ENCODE results near the gene LRRC59. TPM values are rescaled to one million over a fixed set of nuclear protein-coding genes. Genes with fewer than 3 reads are reported as not detected.

LRRC59 gene
- total and polyA plus RNA-seq, 2 of the 13 experiments (the other 11 are each of a cell fraction or from before 2014, with no cell fraction given), result 87.3 to 222 TPM

DNA sequence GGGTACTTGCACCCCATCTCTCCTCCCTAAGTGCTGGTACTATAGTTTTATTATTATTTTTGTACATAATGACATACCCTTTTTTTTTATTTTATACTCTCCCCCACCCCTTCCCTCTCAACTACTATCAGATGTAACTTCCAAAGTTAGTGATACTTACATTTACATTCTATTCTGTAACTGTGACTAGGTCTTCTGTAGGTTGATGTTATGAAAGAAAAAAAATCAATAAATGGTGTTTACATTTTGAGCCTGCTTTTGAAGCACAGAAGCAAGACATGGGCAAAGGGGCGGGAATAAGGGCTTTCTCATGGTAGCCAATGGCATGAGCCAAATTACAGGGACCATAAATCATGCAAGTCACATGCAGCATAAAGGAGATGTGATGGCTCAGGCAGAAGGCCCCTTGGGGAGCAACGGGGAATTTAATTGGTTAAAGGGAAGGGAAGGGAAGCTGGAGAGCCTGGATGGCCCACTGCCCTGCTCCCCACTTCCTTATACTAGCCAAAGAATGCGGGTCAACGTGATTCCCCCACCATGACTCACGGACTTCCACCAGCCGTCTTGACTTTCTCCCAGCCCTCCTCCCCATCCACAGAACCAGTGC, 26.3 kb upstream of the LRRC59 start (continued):
- TF ChIP-seq, protein P1, sequence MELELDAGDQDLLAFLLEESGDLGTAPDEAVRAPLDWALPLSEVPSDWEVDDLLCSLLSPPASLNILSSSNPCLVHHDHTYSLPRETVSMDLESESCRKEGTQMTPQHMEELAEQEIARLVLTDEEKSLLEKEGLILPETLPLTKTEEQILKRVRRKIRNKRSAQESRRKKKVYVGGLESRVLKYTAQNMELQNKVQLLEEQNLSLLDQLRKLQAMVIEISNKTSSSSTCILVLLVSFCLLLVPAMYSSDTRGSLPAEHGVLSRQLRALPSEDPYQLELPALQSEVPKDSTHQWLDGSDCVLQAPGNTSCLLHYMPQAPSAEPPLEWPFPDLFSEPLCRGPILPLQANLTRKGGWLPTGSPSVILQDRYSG (CRISPR knock-in tag; IDR thresholded peaks at IDR 0.05), result no peak
- TF ChIP-seq, protein P2, sequence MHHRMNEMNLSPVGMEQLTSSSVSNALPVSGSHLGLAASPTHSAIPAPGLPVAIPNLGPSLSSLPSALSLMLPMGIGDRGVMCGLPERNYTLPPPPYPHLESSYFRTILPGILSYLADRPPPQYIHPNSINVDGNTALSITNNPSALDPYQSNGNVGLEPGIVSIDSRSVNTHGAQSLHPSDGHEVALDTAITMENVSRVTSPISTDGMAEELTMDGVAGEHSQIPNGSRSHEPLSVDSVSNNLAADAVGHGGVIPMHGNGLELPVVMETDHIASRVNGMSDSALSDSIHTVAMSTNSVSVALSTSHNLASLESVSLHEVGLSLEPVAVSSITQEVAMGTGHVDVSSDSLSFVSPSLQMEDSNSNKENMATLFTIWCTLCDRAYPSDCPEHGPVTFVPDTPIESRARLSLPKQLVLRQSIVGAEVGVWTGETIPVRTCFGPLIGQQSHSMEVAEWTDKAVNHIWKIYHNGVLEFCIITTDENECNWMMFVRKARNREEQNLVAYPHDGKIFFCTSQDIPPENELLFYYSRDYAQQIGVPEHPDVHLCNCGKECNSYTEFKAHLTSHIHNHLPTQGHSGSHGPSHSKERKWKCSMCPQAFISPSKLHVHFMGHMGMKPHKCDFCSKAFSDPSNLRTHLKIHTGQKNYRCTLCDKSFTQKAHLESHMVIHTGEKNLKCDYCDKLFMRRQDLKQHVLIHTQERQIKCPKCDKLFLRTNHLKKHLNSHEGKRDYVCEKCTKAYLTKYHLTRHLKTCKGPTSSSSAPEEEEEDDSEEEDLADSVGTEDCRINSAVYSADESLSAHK (CRISPR knock-in tag; IDR thresholded peaks at IDR 0.05; ENCODE audit: borderline replicate concordance), result no peak
- 0 out of 2 replicates have a peak, but pooled peaks have one; percentile 31 for TF ChIP-seq KDM5B (CRISPR knock-in tag; IDR thresholded peaks at IDR 0.05; ENCODE audit: borderline replicate concordance)
- no peak for TF ChIP-seq ZNF382 (CRISPR knock-in tag; IDR thresholded peaks at IDR 0.05; ENCODE audit: borderline replicate concordance)
- TF ChIP-seq SIN3A (IDR thresholded peaks at IDR 0.05; ENCODE audit: borderline replicate concordance, low read depth, low read length), result peak; percentile 32; the same call in 1 of the 2 replicates
- TF ChIP-seq TBL1XR1 (IDR thresholded peaks at IDR 0.05; ENCODE audit: borderline replicate concordance, low read length, partially characterized antibody), result peak; percentile 69
- no peak for TF ChIP-seq ZFP36L2 (CRISPR knock-in tag; IDR thresholded peaks at IDR 0.05)
- no peak; the same call in 1 of the 2 replicates for TF ChIP-seq ZNF17 (CRISPR knock-in tag; IDR thresholded peaks at IDR 0.05)
- TF ChIP-seq, protein P3, sequence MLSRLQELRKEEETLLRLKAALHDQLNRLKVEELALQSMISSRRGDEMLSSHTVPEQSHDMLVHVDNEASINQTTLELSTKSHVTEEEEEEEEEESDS (CRISPR knock-in tag; IDR thresholded peaks at IDR 0.05; ENCODE audit: borderline replicate concordance), result 0 out of 2 replicates have a peak, but pooled peaks have one; percentile 23
- TF ChIP-seq KDM2A (CRISPR knock-in tag; IDR thresholded peaks at IDR 0.05; ENCODE audit: borderline replicate concordance, low read depth), result no peak; the same call in 1 of the 2 replicates
- no peak for TF ChIP-seq SCMH1 (CRISPR knock-in tag; IDR thresholded peaks at IDR 0.05; ENCODE audit: borderline replicate concordance)
- TF ChIP-seq, protein P4, sequence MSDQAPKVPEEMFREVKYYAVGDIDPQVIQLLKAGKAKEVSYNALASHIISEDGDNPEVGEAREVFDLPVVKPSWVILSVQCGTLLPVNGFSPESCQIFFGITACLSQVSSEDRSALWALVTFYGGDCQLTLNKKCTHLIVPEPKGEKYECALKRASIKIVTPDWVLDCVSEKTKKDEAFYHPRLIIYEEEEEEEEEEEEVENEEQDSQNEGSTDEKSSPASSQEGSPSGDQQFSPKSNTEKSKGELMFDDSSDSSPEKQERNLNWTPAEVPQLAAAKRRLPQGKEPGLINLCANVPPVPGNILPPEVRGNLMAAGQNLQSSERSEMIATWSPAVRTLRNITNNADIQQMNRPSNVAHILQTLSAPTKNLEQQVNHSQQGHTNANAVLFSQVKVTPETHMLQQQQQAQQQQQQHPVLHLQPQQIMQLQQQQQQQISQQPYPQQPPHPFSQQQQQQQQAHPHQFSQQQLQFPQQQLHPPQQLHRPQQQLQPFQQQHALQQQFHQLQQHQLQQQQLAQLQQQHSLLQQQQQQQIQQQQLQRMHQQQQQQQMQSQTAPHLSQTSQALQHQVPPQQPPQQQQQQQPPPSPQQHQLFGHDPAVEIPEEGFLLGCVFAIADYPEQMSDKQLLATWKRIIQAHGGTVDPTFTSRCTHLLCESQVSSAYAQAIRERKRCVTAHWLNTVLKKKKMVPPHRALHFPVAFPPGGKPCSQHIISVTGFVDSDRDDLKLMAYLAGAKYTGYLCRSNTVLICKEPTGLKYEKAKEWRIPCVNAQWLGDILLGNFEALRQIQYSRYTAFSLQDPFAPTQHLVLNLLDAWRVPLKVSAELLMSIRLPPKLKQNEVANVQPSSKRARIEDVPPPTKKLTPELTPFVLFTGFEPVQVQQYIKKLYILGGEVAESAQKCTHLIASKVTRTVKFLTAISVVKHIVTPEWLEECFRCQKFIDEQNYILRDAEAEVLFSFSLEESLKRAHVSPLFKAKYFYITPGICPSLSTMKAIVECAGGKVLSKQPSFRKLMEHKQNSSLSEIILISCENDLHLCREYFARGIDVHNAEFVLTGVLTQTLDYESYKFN (CRISPR knock-in tag; conservative IDR thresholded peaks at IDR 0.05), result peak; percentile 90
- TF ChIP-seq SOX13 (IDR thresholded peaks at IDR 0.05), result peak; percentile 60; the same call in 1 of the 2 replicates
- peak; percentile 90; a peak in 2 of 4 replicates for TF ChIP-seq SOX13 (CRISPR knock-in tag; conservative IDR thresholded peaks at IDR 0.05 in 1 of 2, IDR thresholded peaks at IDR 0.05 in 1 of 2)
- TF ChIP-seq, protein P5, sequence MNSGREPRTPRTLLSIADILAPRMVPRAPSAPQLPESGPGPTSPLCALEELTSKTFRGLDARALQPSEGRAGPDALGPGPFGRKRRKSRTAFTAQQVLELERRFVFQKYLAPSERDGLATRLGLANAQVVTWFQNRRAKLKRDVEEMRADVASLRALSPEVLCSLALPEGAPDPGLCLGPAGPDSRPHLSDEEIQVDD (CRISPR knock-in tag; IDR thresholded peaks at IDR 0.05; ENCODE audit: borderline replicate concordance), result no peak
- TF ChIP-seq HDAC2 (CRISPR knock-in tag; IDR thresholded peaks at IDR 0.05), result peak; percentile 86
- TF ChIP-seq ZBTB20 (CRISPR knock-in tag; IDR thresholded peaks at IDR 0.05; ENCODE audit: borderline replicate concordance, low read depth), result peak; percentile 97
- TF ChIP-seq, protein P6, sequence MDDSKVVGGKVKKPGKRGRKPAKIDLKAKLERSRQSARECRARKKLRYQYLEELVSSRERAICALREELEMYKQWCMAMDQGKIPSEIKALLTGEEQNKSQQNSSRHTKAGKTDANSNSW (CRISPR knock-in tag; IDR thresholded peaks at IDR 0.05; ENCODE audit: borderline replicate concordance), result no peak
- TF ChIP-seq, protein P7, sequence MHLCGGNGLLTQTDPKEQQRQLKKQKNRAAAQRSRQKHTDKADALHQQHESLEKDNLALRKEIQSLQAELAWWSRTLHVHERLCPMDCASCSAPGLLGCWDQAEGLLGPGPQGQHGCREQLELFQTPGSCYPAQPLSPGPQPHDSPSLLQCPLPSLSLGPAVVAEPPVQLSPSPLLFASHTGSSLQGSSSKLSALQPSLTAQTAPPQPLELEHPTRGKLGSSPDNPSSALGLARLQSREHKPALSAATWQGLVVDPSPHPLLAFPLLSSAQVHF (CRISPR knock-in tag; IDR thresholded peaks at IDR 0.05), result no peak
- TF ChIP-seq ARNTL (CRISPR knock-in tag; IDR thresholded peaks at IDR 0.05), result peak; percentile 86

Measured in HepG2 (cell line).